ENCODE measurements around the gene CREBRF. TPM values are rescaled to one million over a fixed set of nuclear protein-coding genes. Genes with fewer than 3 reads are reported as not detected.

The CREBRF gene
- total and polyA plus RNA-seq, 12 donors: 5.3 to 38.2 (median 20.8) TPM

- no peak for DNase-seq
- intact Hi-C loops (cut with DNase I): no loop called here
- TF ChIP-seq CTCF (IDR thresholded peaks at IDR 0.05): no peak
- TF ChIP-seq POLR2A (IDR thresholded peaks at IDR 0.05): no peak
- Histone ChIP-seq H3K27ac (no peak overlapping the region), H3K9me3 (replicated peaks in 1 of 3) (no peaks in the 10 kb centered on the region), H3K4me3 (no peak overlapping the region), H3K36me3 (replicated peaks in 1 of 2) (no peaks in the 10 kb centered on the region), H3K4me1 (replicated peaks in 1 of 2) (no peaks in the 10 kb centered on the region), H3K27me3 (no peaks in the 10 kb centered on the region)
- WGBS, 4 donors: 76 to 96% (median 79%) methylated on average over 2 of the region's 2 CpGs
These were observed 124.2 kb downstream of the CREBRF start for GRCh38 chr5:173180331-173180730.

GRCh38 chr5:173187054-173187743 is 131.0 kb downstream of the CREBRF start:
- intact Hi-C loops (cut with DNase I): no loop called here
- no peaks in the 10 kb centered on the region for H3K27me3 ChIP-seq
- 73 to 82% (median 78%) methylated on average over 6 to 11 of the region's 11 CpGs for WGBS, 4 donors
- H3K4me1 ChIP-seq (replicated peaks in 1 of 2): no peaks in the 10 kb centered on the region
- DNase-seq: no peak
- no peaks in the 10 kb centered on the region for H3K9me3 ChIP-seq (replicated peaks in 1 of 3)
- no peak for TF ChIP-seq POLR2A (IDR thresholded peaks at IDR 0.05)
- TF ChIP-seq CTCF (IDR thresholded peaks at IDR 0.05): no peak
- no peak overlapping the region for H3K27ac ChIP-seq
- H3K36me3 ChIP-seq (replicated peaks in 1 of 2): no peaks in the 10 kb centered on the region
- no peak overlapping the region for H3K4me3 ChIP-seq

GRCh38 chr5:173188280-173188679 is 132.1 kb downstream of the CREBRF start:
- TF ChIP-seq CTCF (IDR thresholded peaks at IDR 0.05) (no peak), POLR2A (IDR thresholded peaks at IDR 0.05) (no peak)
- DNase-seq: no peak
- Histone ChIP-seq H3K4me3 (no peak overlapping the region), H3K27ac (no peak overlapping the region), H3K4me1 (replicated peaks in 1 of 2) (no peaks in the 10 kb centered on the region), H3K36me3 (replicated peaks in 1 of 2) (no peaks in the 10 kb centered on the region), H3K9me3 (replicated peaks in 1 of 3) (no peaks in the 10 kb centered on the region), H3K27me3 (no peaks in the 10 kb centered on the region)
- intact Hi-C loops (cut with DNase I): no loop called here
- 72 to 78% (median 72%) methylated on average over 2 of the region's 2 CpGs for WGBS, 4 donors

Small RNAs within 50 kb of the gene (small RNA-seq; reads per million reads assigned to genes)
- gene RF00019 (0 reads per million in 2 donors), gene SNORA74B (25.9 to 71.8 reads per million in 2 donors)

Other genes starting within 250 kb of the CREBRF start
- gene ERGIC1, start 222.1 kb upstream of the CREBRF start, total RNA-seq: 100 to 1,000 TPM; 108 to 410 (median 248) TPM
- gene ERGIC1, start 222.1 kb upstream of the CREBRF start, polyA plus RNA-seq: 100 to 1,000 TPM in 2 of 3 donors, 10 to 100 TPM in 1; 71.9 to 450 (median 103) TPM
- gene RPL26L1, start 96.9 kb upstream of the CREBRF start, total RNA-seq: 10 to 100 TPM; 11.9 to 73.9 (median 47.0) TPM
- 10 to 100 TPM; 28.5 to 94.8 (median 54.4) TPM for gene RPL26L1, start 96.9 kb upstream of the CREBRF start, polyA plus RNA-seq
- 100 to 1,000 TPM; 159 to 338 (median 265) TPM for gene ATP6V0E1, start 72.6 kb upstream of the CREBRF start, total RNA-seq
- 100 to 1,000 TPM; 139 to 413 (median 201) TPM for gene ATP6V0E1, start 72.6 kb upstream of the CREBRF start, polyA plus RNA-seq
- 10 to 100 TPM in 7 of 9 donors, 1 to 10 TPM in 2; 5.9 to 28.8 (median 14.2) TPM for gene BNIP1, start 88.2 kb downstream of the CREBRF start, total RNA-seq
- gene BNIP1, start 88.2 kb downstream of the CREBRF start, polyA plus RNA-seq: 10 to 100 TPM; 13.1 to 26.9 (median 16.0) TPM
- gene NKX2-5, start 178.9 kb downstream of the CREBRF start, total RNA-seq: not detected
- gene NKX2-5, start 178.9 kb downstream of the CREBRF start, polyA plus RNA-seq: under 1 TPM in 2 of 3 donors, not detected in 1; 0.07 to 0.48 TPM

Measured in adrenal gland (tissue), 12 donors.